HCT116 (cell line): ENCODE results near the gene ADPRHL1. TPM values are rescaled to one million over a fixed set of nuclear protein-coding genes. Genes with fewer than 3 reads are reported as not detected.

ENCODE experiments used
- ATAC-seq: fragments of 200-7000 bp; cut with Tn5 transposase; 2 replicates; pipeline ENCODE4 v1.9.1; 2020; ENCODE audit warnings: mild to moderate bottlenecking, moderate library complexity
- BruUV-seq: library from RNA; stranded (reverse); fragments of 400-500 nt; replicated peaks from 2 replicates; lab custom pipeline; 2021; lab: Mats Ljungman, UMichigan
- CTCF ChIA-PET: fragments of 300-600 bp; sonication (Branson Sonifier 250); formaldehyde crosslinking; loops from one replicate; lab custom pipeline; 2021; ENCODE audit warnings: antibody characterized with exemption; lab: Charles Lee
- POLR2A ChIA-PET: fragments of 300-600, 350-600 bp; sonication (Branson Sonifier 250); formaldehyde crosslinking; loops from one replicate; lab custom pipeline; 2021; ENCODE audit warnings: antibody characterized with exemption; lab: Charles Lee
- RAD21 ChIA-PET, 2 experiments: fragments of 300-600 bp; sonication (Branson Sonifier 250); formaldehyde crosslinking; loops; one replicate each; lab custom pipeline; 2023; ENCODE audit warnings: low total read pairs in 2 of 2; ENCODE audit not compliant: uncharacterized antibody in 2 of 2, unreplicated experiment in 2 of 2, low non-redundant PET in 1 of 2; lab: Charles Lee
- DNase-seq: peaks from one replicate; pipeline ENCODE4 v3.0.0-alpha.2; 2010; ENCODE audit warnings: low read depth, low spot score
- H2AFZ ChIP-seq: fragments of 200-600 bp; shearing (Covaris generic), sonication (generic); 2 replicates; pipeline ENCODE4 v1.6.1; 2017; ENCODE audit warnings: low read depth, mixed run types, mixed read lengths, antibody characterized with exemption, low read length; ENCODE audit not compliant: poor library complexity, severe bottlenecking
- H3K27ac ChIP-seq: 2 replicates; pipeline ENCODE4 v1.5.1; 2012; ENCODE audit warnings: low read depth, low read length
- H3K27me3 ChIP-seq: fragments of 200-600 bp; sonication (generic); 2 replicates; pipeline ENCODE4 v1.6.1; 2016; ENCODE audit warnings: mixed run types, low read length, mixed read lengths; ENCODE audit not compliant: insufficient read depth
- H3K36me3 ChIP-seq, 2 experiments: fragments of 200-500 bp in 1 of 2; fragments of 200-600 bp in 1 of 2; sonication (Bioruptor generic) in 1 of 2; sonication (generic) in 1 of 2; 2 replicates each; pipeline versions ENCODE4 v1.5.1 to v1.6.1; 2014 to 2016; ENCODE audit warnings: low read length in 2 of 2, inconsistent platforms in 1 of 2, mixed read lengths in 1 of 2, mixed run types in 1 of 2; ENCODE audit not compliant: insufficient read depth in 2 of 2, control insufficient read depth in 1 of 2
- H3K4me1 ChIP-seq, 2 experiments: fragments of 200-600 bp in 1 of 2; sonication (generic) in 1 of 2; 2 replicates each; pipeline versions ENCODE4 v1.5.1 to v1.6.1; 2012 to 2017; ENCODE audit warnings: low read length in 2 of 2, inconsistent platforms in 1 of 2, mild to moderate bottlenecking in 1 of 2, mixed read lengths in 1 of 2, mixed run types in 1 of 2, moderate library complexity in 1 of 2; ENCODE audit not compliant: insufficient read depth in 2 of 2, control insufficient read depth in 1 of 2
- H3K4me2 ChIP-seq: fragments of 200-600 bp; sonication (generic); 2 replicates; pipeline ENCODE4 v1.6.1; 2017; ENCODE audit warnings: mixed run types, low read length, mixed read lengths
- H3K4me3 ChIP-seq, 2 experiments: fragments of 200-600 bp in 1 of 2; sonication (generic) in 1 of 2; replicated peaks in 1 of 2; 2 replicates each; pipeline ENCODE4 v1.5.1; 2011 to 2016; ENCODE audit warnings: low read length in 2 of 2, control low read depth in 1 of 2, low read depth in 1 of 2, mild to moderate bottlenecking in 1 of 2, mixed read lengths in 1 of 2, mixed run types in 1 of 2
- H3K79me2 ChIP-seq: fragments of 200-600 bp; sonication (generic); 2 replicates; pipeline ENCODE4 v1.6.1; 2017; ENCODE audit warnings: mild to moderate bottlenecking, mixed run types, low read length, moderate library complexity, mixed read lengths; ENCODE audit not compliant: insufficient read depth
- H3K9ac ChIP-seq: fragments of 200-600 bp; sonication (generic); 2 replicates; pipeline ENCODE4 v1.6.1; 2016; ENCODE audit warnings: low read length, mixed read lengths
- H3K9me2 ChIP-seq: fragments of 200-600 bp; sonication (generic), shearing (Covaris generic); 2 replicates; pipeline ENCODE4 v1.6.1; 2017; ENCODE audit warnings: mixed run types, mild to moderate bottlenecking, moderate library complexity; ENCODE audit not compliant: insufficient read depth
- H3K9me3 ChIP-seq, 2 experiments: fragments of 200-500 bp in 1 of 2; fragments of 200-600 bp in 1 of 2; sonication (Bioruptor generic) in 1 of 2; sonication (generic) in 1 of 2; 2 replicates each; pipeline ENCODE4 v1.6.1; 2014 to 2017; ENCODE audit warnings: low read length in 2 of 2, mixed read lengths in 2 of 2, inconsistent platforms in 1 of 2, low read depth in 1 of 2, mild to moderate bottlenecking in 1 of 2, mixed run types in 1 of 2, moderate library complexity in 1 of 2; ENCODE audit not compliant: control insufficient read depth in 1 of 2, insufficient read depth in 1 of 2
- H4K20me1 ChIP-seq: fragments of 200-600 bp; sonication (generic), shearing (Covaris generic); 2 replicates; pipeline ENCODE4 v1.6.1; 2017; ENCODE audit warnings: mixed run types, mild to moderate bottlenecking, moderate library complexity; ENCODE audit not compliant: insufficient read depth
- CBX3 ChIP-seq: IDR thresholded peaks from 2 replicates; pipeline ENCODE4 v1.6.1; 2012; ENCODE audit warnings: low read depth
- CEBPB ChIP-seq: IDR thresholded peaks from 2 replicates; pipeline ENCODE4 v1.6.1; 2012; ENCODE audit warnings: low read depth
- ELF1 ChIP-seq: IDR thresholded peaks from 2 replicates; pipeline ENCODE4 v1.6.1; 2012; ENCODE audit warnings: low read depth, borderline replicate concordance
- EZH2 ChIP-seq: fragments of 200-600 bp; sonication (generic); IDR thresholded peaks from 2 replicates; pipeline ENCODE4 v1.6.1; 2017; ENCODE audit warnings: antibody characterized with exemption, mixed run types
- FOSL1 ChIP-seq: IDR thresholded peaks from 2 replicates; pipeline ENCODE4 v1.6.1; 2012; ENCODE audit warnings: low read depth
- POLR2AphosphoS5 ChIP-seq: IDR thresholded peaks from 2 replicates; pipeline ENCODE4 v1.6.1; 2011; ENCODE audit warnings: mild to moderate bottlenecking, low read depth, low read length, moderate library complexity
- RAD21 ChIP-seq: IDR thresholded peaks from 2 replicates; pipeline ENCODE4 v1.6.1; 2012; ENCODE audit warnings: low read depth, mild to moderate bottlenecking
- REST ChIP-seq: IDR thresholded peaks from 2 replicates; pipeline ENCODE4 v1.6.1; 2012; ENCODE audit warnings: low read depth
- SIN3A ChIP-seq: IDR thresholded peaks from 2 replicates; pipeline ENCODE4 v1.6.1; 2012; ENCODE audit warnings: low read depth
- SRF ChIP-seq: IDR thresholded peaks from 2 replicates; pipeline ENCODE4 v1.6.1; 2012; ENCODE audit warnings: low read depth
- YY1 ChIP-seq: IDR thresholded peaks from 2 replicates; pipeline ENCODE4 v1.6.1; 2011; ENCODE audit warnings: low read length, low read depth, moderate library complexity, mild to moderate bottlenecking; ENCODE audit not compliant: insufficient replicate concordance; ENCODE audit errors: extremely low read depth
- ZFX ChIP-seq: fragments of 450-650 bp; IDR thresholded peaks from 2 replicates; pipeline ENCODE4 v1.6.1; 2017
- ZNF274 ChIP-seq: fragments of 200-500 bp; sonication (Bioruptor generic); IDR thresholded peaks from 2 replicates; pipeline ENCODE4 v1.6.1; 2014; ENCODE audit warnings: mild to moderate bottlenecking, low read depth, low read length, inconsistent platforms
- intact Hi-C: fragments of 100-400 bp; cut with micrococcal nuclease; formaldehyde crosslinking; loops from 2 replicates; pipeline ENCODE4 v1.10.0; 2022
- total RNA-seq: library from RNA; stranded (reverse); gene quantifications from one replicate; pipeline ENCODE4 v1.2.1, GENCODE V29; 2021; ENCODE audit not compliant: unreplicated experiment
- TF ChIP-seq, protein P1 (sequence below), 3 experiments: fragments of 200-600 bp in 1 of 3; sonication (generic) in 1 of 3; IDR thresholded peaks in 2 of 3; conservative IDR thresholded peaks in 1 of 3; 2 replicates each; pipeline ENCODE4 v1.5.1; 2012 to 2017; ENCODE audit warnings: low read depth in 2 of 3, low read length in 2 of 3, antibody characterized with exemption in 1 of 3, borderline replicate concordance in 1 of 3, control low read depth in 1 of 3, mild to moderate bottlenecking in 1 of 3, mixed read lengths in 1 of 3, mixed run types in 1 of 3, moderate library complexity in 1 of 3; ENCODE audit not compliant: insufficient read depth in 1 of 3
- TF ChIP-seq, protein P2 (sequence below): IDR thresholded peaks from 2 replicates; pipeline ENCODE4 v1.6.1; 2012

Gene ADPRHL1
- total RNA-seq, 1 experiment from 2014 or later, result 12.6 TPM

GRCh38 chr13:113476811-113477210 lies 23.5 kb upstream of the ADPRHL1 start:
- Histone ChIP-seq H3K27me3 (no peaks in the 10 kb centered on the region), H3K9ac (no peak overlapping the region), H3K9me2 (no peaks in the 10 kb centered on the region), H3K9me3 (no peaks in the 10 kb centered on the region), H3K4me1 (no peaks in the 10 kb centered on the region), H3K4me3 (no peak overlapping the region), H3K4me2 (no peak overlapping the region), H3K36me3 (peaks cover 14 to 36% of the 10 kb centered on the region in 2 experiments; a peak in 3 of 4 replicates), H4K20me1 (peaks cover 9% of the 10 kb centered on the region; the same call in 1 of the 2 replicates), H3K79me2 (peaks cover 15% of the 10 kb centered on the region), H2AFZ (no peak overlapping the region), H3K27ac (no peak overlapping the region)
- intact Hi-C loops, result no loop called here
- ATAC-seq, result no peak
- no TSS peak for BruUV-seq
- POLR2A ChIA-PET, result no interaction called here
- TF ChIP-seq RAD21, result no peak
- TF ChIP-seq ELF1, result no peak
- no peak for TF ChIP-seq POLR2AphosphoS5
- TF ChIP-seq SIN3A, result no peak
- TF ChIP-seq CEBPB, result no peak
- TF ChIP-seq ZFX, result no peak
- no peak for TF ChIP-seq SRF
- TF ChIP-seq, protein P1, sequence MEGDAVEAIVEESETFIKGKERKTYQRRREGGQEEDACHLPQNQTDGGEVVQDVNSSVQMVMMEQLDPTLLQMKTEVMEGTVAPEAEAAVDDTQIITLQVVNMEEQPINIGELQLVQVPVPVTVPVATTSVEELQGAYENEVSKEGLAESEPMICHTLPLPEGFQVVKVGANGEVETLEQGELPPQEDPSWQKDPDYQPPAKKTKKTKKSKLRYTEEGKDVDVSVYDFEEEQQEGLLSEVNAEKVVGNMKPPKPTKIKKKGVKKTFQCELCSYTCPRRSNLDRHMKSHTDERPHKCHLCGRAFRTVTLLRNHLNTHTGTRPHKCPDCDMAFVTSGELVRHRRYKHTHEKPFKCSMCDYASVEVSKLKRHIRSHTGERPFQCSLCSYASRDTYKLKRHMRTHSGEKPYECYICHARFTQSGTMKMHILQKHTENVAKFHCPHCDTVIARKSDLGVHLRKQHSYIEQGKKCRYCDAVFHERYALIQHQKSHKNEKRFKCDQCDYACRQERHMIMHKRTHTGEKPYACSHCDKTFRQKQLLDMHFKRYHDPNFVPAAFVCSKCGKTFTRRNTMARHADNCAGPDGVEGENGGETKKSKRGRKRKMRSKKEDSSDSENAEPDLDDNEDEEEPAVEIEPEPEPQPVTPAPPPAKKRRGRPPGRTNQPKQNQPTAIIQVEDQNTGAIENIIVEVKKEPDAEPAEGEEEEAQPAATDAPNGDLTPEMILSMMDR (IDR thresholded peaks at IDR 0.05 in 2 of 3, conservative IDR thresholded peaks at IDR 0.05 in 1 of 3; ENCODE audit: borderline replicate concordance in 1 of 3, insufficient read depth in 1 of 3, low read depth in 2 of 3, low read length in 2 of 3), result no peak
- no peak for DNase-seq
- CTCF ChIA-PET, result no interaction called here
- RAD21 ChIA-PET, result no interaction called here

- no peak overlapping the region for H3K27ac ChIP-seq
- H3K79me2 ChIP-seq, result peaks cover 13% of the 10 kb centered on the region
- BruUV-seq, result no TSS peak
- no peak for TF ChIP-seq POLR2AphosphoS5
- no peak for TF ChIP-seq ZFX
- TF ChIP-seq YY1, result no peak
- TF ChIP-seq SRF, result no peak
- no peak for TF ChIP-seq REST
- no peak for TF ChIP-seq CBX3
- no peak for TF ChIP-seq RAD21
- no peak for TF ChIP-seq FOSL1
- no peak for TF ChIP-seq ELF1
- TF ChIP-seq SIN3A, result no peak
- no peak for TF ChIP-seq EZH2
- no peak for TF ChIP-seq ZNF274
- TF ChIP-seq, protein P2, sequence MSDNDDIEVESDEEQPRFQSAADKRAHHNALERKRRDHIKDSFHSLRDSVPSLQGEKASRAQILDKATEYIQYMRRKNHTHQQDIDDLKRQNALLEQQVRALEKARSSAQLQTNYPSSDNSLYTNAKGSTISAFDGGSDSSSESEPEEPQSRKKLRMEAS, result no peak
- TF ChIP-seq, all 23 proteins: peak for 0
- no peak for ATAC-seq
- no peaks in the 10 kb centered on the region for H3K4me1 ChIP-seq
- ChIA-PET CTCF (no interaction called here), RAD21 (no interaction called here), POLR2A (no interaction called here)
- intact Hi-C loops, result no loop called here
- no peaks in the 10 kb centered on the region for H3K27me3 ChIP-seq
- no peak overlapping the region for H3K4me2 ChIP-seq
- no peaks in the 10 kb centered on the region for H3K9me2 ChIP-seq
- H2AFZ ChIP-seq, result no peak overlapping the region
- no peak overlapping the region for H3K4me3 ChIP-seq
- no peak overlapping the region for H3K9ac ChIP-seq
- no peaks in the 10 kb centered on the region for H3K9me3 ChIP-seq
- H3K36me3 ChIP-seq, result peaks cover 14 to 36% of the 10 kb centered on the region in 2 experiments; a peak in 3 of 4 replicates
- H4K20me1 ChIP-seq, result peaks cover 4% of the 10 kb centered on the region; the same call in 1 of the 2 replicates
- DNase-seq, result no peak
Observed at GRCh38 chr13:113475911-113476310, 22.6 kb upstream of the ADPRHL1 start.
